NCI-H446 (cell line): Measurements from ENCODE around the gene SRR.
"Not testable (repeated sequence)": the region's sequence is repeated elsewhere in the genome, so short reads cannot be mapped to it uniquely, and the experiment has no call there.

ENCODE experiments used
- DNase-seq, 2 experiments: peaks; one replicate each; lab custom pipeline; 2025; lab: John Stamatoyannopoulos, UW

SRR gene

GRCh38 chr17:2303204-2304188, at the start of gene SRR, which contains the start of gene SMG6:
TSS of gene SRR (plus strand) at chr17:2303950. CDS start at chr17:2315561, 11,611 bp downstream.
TSS of gene SMG6 (minus strand) at chr17:2303785. CDS start at chr17:2303720, 65 bp downstream.
- DNase-seq, result peak; percentile 81 to 93

GRCh38 chr17:2258830-2259229, 44.9 kb upstream of the SRR start:
- not testable (repeated sequence) for DNase-seq

GRCh38 chr17:2259769-2260536, 43.8 kb upstream of the SRR start:
- no peak for DNase-seq

DNA sequence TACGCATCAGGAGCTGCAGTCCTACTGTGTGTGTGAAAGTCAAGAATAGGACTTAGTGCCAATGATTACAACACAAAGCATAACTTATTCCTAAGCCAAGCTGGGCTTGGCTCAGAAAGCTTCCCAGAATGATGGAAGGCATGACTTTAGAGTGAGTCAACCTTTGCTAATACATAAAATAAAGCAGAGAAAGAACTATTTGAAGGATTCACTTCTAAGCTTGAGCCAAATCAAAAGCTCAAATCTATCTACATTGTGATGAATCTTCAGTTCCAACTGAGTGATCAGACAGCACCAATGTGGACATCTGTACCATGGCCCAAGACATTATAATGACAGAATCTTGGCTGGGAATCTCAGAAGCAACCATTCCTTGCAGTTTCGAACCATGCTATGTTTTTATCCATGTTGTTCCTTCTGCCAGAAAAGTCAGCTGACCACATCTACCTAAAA, 41.6 kb upstream of the SRR start:
- peak in 1 of 2 experiments; percentile 50 for DNase-seq

- no peak for DNase-seq
These were observed 40.3 kb upstream of the SRR start for GRCh38 chr17:2263183-2264066.

GRCh38 chr17:2264067-2264860, 39.5 kb upstream of the SRR start:
- peak in 1 of 2 experiments; percentile 54 for DNase-seq

GRCh38 chr17:2265166-2265565, 38.6 kb upstream of the SRR start:
- not testable (repeated sequence) for DNase-seq

DNA sequence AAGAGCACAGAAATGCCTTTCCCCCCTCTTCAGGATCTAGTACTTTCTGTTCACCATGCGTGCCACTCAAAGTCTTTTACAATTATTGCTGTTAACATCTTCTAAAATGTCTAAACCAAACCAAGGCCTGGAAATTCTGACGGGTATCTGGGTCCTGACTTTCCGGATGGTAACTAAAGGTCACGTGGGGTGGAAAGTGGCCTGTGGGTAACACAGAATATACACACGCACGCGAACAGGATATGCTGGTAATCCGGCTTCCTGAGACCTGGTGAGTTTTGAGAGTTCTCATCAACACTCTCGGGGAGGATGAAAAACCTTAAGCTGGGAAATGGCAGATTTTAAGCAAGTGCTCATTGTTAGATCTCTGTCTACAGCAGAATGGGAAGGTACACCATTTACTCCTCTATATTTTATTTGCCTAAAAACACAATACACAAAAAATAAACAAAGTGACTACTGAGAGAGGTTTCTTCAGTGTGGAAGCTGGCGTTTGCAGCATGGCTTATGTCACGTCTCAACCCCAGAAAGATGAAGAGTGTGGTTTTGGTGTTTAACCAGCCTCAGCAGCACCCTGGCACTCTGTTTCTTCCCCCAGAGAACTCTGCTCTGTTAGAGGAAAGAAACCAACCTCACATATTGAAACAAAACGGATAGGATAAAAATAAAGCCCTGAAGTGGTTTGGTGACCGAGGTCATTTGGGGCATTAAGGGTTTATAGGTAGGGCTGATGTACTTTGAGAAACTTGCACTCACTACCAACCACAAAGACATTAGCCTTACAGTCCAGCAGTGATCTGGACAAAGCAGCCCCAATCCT, 37.5 kb upstream of the SRR start:
- no peak for DNase-seq

DNA sequence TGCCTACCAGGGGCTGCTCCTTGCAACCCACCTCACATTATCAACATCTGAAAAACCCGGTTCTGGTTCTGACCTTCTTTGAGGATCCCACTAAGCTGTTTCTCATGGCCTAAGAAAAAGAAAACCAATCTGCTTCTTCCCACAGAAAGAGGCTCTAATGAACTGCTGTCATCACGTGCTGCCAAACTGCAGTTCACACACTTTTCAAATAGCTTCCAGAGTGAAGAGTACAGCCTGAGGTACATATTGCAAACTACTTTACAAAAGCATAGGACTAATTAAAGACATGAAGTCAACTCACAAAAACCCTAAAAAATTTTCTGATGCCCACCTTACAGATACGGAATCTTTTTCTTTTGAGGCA, 36.9 kb upstream of the SRR start:
- DNase-seq, result no peak

- no peak for DNase-seq
These were observed 36.4 kb upstream of the SRR start for GRCh38 chr17:2267354-2267753.

GRCh38 chr17:2271985-2272702, 31.6 kb upstream of the SRR start:
- DNase-seq, result no peak

GRCh38 chr17:2274414-2274813, 29.3 kb upstream of the SRR start:
- no peak for DNase-seq

DNA sequence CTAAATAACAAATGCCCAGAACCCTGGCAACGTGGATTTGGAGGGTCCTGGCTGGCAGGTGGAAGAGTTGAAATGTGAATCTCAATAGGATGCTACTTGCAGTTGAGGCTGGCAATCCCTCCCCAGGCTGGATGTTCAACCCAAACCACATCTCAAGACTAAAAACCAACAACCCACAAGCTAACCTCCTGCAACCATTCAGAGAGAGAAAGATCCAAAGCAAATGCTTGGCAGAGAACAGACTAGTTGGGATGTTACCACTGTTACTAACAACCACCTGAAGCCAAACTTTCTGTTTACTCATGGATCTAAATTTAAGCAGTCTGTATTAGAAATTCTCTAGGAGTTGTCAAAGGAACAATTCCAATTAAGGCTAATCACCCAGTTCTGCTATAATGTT, 28.0 kb upstream of the SRR start:
- DNase-seq, result no peak

DNA sequence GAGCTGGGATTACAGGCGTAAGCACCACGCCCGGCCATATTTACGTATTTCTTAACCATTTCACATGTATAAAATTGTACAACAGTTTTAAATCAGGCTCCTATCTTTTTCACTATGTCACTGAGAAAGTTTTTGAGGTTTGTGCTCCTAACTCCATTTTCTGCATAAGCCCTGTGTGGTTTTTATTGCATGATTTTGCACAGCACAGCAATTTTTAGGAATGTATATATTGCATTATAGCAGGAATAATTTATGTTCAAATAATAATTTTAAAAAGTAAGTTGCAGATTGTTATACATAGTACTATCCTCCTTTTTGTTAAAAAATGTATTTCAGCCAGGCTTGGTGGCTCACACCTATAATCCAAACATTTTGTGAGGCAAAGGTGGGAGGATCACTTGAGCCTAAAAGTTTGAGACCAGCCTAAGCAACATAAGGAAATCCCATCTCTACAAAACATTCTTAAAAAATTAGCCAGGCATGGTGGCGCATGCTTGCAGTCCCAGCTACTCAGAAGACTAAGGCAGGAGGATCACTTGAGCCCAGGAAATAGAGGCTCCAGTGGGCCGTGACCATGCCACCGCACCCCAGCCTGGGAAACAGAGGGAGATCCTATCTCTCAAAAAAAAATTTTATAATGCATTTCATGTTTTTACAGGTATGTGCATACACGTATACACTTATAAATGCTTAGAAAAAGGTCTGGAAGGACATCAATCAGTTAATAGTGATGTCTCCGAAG, 26.1 kb upstream of the SRR start:
- no peak for DNase-seq

- no peak for DNase-seq
These were observed 24.0 kb upstream of the SRR start for GRCh38 chr17:2279707-2280106.

DNA sequence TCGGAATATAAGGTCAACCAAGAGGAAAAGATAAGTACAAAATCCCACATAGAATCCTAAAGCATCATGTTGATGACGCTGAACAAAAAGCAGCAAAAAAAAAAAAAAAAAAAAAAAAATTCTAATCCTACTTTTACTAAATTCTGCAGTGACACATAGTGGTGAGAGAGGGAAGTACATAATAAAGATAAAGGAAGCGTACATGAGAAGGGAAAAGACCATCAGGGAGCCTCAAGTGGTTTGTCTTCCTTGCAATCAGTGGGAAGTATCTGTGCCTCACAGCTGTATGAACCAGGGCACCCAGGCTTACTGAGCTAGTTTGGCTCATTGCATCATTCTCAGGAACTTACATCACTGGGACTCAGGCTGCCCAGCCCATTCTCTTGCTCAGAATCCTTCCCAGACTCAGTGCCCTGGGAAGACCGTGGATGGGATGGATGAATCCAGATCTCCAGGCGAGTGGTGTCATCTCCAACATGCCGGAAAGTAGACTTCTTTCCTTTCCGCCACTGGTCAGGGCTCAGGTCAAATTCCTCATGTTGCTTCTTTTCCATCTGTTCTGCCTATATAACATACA, 21.4 kb upstream of the SRR start:
- DNase-seq, result peak; percentile 48 to 61

- no peak for DNase-seq
These were observed 20.4 kb upstream of the SRR start for GRCh38 chr17:2283302-2283701.

- no peak for DNase-seq
These were observed 13.8 kb upstream of the SRR start for GRCh38 chr17:2289878-2290478.
